DMS79 treated with DMSO at 0.1 percent for 48 hours (cell line): Measurements from ENCODE around the gene MYO1D.
"Not testable (repeated sequence)": the region's sequence is repeated elsewhere in the genome, so short reads cannot be mapped to it uniquely, and the experiment has no call there.

Experiments
- DNase-seq: peaks from one replicate; lab custom pipeline; 2025; lab: John Stamatoyannopoulos, UW

Gene MYO1D

DNA sequence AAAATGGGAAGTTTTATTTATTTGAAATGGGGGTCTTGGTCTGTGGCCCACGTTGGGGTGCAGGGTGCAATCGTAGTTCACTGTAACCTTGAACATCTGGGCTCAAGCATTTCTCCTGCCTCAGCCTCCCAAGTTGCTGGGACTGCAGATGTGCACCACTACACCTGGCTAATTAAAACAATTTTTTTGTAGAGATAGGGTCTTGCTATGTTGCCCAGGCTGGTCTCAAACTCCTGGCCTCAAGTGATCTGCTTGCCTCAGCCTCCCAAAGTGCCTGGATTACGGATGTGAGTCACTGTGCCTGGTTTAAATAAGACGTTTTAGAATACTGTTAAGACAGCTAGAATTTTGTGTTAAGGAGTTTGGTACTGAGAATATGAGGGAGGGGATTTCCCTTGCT lies 416.9 kb downstream of the MYO1D start:
- DNase-seq: no peak

GRCh38 chr17:32458371-32458770 lies 418.6 kb downstream of the MYO1D start:
- DNase-seq: no peak

- no peak for DNase-seq
These were observed 423.6 kb downstream of the MYO1D start for GRCh38 chr17:32453370-32453769.

- DNase-seq: no peak
These were observed 424.6 kb downstream of the MYO1D start for GRCh38 chr17:32452281-32452680.

DNA sequence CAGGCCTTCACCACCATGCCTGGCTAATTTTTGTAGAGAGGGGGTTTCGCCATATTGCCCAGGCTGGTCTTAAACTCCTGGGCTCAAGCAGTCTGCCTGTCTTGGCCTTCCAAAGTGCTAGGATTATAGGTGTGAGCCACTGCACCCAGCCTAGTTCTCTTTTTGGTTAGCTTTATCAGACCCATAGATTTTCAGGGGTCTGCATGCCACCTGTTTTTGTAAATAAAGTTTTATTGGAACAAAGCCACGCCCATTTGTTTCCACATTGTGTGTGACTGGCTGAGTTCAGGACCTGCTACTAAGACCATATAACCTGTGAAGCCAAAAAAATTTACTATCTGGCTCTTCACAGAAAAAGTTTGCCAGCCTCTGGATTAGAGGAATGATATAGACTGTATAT lies 425.0 kb downstream of the MYO1D start:
- no peak for DNase-seq

GRCh38 chr17:32450379-32450778 lies 426.5 kb downstream of the MYO1D start:
- not testable (repeated sequence) for DNase-seq

- DNase-seq: no peak
These were observed 427.0 kb downstream of the MYO1D start for GRCh38 chr17:32449963-32450362.

DNA sequence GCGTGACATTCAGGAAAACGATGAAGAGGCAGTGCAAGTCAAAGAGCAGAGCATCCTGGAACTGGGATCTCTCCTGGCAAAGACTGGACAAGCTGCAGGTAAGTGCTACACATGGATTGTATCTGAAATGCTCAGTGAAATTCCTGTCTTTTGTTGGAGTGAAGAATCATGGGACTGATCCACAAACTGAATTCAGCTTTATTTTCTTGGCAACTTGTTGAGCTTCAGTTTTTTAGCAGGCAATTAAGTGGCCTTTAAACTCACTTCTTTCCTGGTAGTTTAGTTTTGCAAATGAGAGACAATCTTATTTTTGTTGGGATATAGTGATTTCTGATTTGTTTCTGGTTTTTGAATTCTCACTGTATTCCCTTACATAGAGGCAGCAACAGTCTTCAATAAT lies 430.0 kb downstream of the MYO1D start:
- no peak for DNase-seq

DNA sequence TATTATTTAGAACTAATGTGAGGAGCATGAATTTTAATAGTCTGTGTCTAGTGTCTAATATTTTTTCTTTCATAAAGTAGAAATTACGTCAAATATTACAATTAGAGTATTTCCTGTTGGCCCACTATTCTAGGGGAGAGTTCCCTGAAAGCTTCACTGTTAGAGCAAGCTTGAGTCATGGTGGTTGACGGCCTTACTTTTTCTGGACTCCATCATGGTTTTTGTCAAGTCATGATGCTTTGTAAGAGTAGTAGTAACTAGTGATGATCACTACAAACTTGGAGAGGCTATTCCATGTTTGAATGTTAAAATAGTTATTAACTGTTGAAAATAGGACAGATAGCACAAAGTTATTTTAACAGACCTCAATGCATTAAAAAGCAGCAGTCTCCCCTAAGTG lies 431.0 kb downstream of the MYO1D start:
- no peak for DNase-seq

DNA sequence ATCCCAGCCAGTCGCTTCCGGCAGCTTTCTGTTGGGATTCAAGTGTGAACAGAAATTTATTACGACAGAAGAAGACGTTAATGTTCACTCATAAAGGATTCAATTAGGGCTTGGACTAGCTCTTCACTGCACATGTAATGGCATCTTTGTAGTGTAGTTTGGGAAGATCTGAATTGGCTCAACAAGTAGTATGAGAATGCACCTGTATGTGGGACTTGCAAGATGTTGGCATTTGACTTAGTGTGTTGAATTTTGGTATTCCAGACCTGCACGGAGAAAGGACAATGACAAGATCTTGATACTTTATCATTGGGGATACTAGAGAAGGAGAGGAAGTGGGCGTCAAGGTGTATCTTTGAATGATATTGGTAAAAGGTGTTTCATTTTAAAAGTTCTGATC lies 431.4 kb downstream of the MYO1D start:
- no peak for DNase-seq

DNA sequence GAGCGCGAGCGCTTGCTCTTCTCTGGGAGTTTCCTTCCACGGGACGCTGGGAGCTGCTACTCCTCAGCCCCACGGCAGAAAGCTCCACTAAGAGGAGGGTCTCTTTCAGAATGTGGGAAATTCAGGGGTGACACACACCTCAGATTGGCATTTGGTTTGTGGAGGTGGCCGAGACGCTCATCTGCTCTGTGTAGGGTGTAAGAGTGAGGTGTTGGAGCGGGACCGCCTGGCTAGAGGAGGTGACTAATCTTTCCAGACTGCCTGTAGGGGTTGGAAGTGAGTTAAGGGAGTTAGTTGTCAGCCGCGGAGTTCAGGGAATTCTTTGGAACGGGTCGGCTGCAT lies 431.9 kb downstream of the MYO1D start:
- peak; percentile 20 for DNase-seq

- DNase-seq: peak; percentile 92
These were observed 432.4 kb downstream of the MYO1D start, which contains the start of gene PSMD11 for GRCh38 chr17:32444301-32445073. PSMD11 (plus strand) TSS chr17:32444510; CDS start chr17:32444524, 14 bp downstream.

DNA sequence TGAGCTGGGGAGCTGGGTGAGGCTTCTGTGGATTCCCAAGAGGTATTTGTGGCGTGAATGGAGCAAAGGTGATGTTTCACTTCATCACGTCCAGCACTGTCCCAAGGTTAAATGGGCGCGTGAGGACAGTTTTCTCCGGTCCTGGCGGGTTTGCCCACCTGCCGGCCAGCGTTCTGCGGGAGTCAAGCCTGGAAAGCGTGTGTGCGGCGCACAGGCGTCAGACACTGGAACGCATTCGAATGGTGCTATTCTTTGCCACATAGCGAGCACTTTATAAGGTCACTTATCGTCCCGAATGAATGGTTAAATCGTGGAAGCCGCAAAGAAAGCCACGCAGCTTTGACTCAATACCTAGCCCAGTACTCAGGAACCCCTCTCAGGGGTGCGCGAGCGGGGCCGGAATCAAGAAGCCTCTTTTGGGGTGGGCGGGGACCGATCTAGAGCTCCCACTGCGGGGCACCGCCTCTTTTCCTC lies 433.1 kb downstream of the MYO1D start:
- DNase-seq: no peak
